HG02840 (cell line): ENCODE data around the gene HLA-B.

ENCODE experiments used
- ATAC-seq: cut with Tn5 transposase; IDR thresholded peaks from one replicate; pipeline ENCODE4 v1.9.1; 2021; ENCODE audit warnings: mild to moderate bottlenecking, moderate library complexity, moderate number of reproducible peaks; ENCODE audit not compliant: unreplicated experiment, low FRiP score

HLA-B gene

GRCh38 chr6:31354158-31354863 is 2.7 kb downstream of the HLA-B start:
- no peak for ATAC-seq

GRCh38 chr6:31353384-31353945 is 3.5 kb downstream of the HLA-B start:
- no peak for ATAC-seq

GRCh38 chr6:31352683-31353383 is 4.1 kb downstream of the HLA-B start:
- no peak for ATAC-seq

GRCh38 chr6:31352310-31352682 is 4.7 kb downstream of the HLA-B start:
- no peak for ATAC-seq

GRCh38 chr6:31351401-31352309 is 5.3 kb downstream of the HLA-B start:
- ATAC-seq: no peak

GRCh38 chr6:31351033-31351380 is 6.0 kb downstream of the HLA-B start:
- ATAC-seq: no peak

- no peak for ATAC-seq
These were observed 6.6 kb downstream of the HLA-B start for GRCh38 chr6:31350196-31351032.

GRCh38 chr6:31349301-31349700 is 7.7 kb downstream of the HLA-B start:
- no peak for ATAC-seq

GRCh38 chr6:31345026-31345730 is 11.8 kb downstream of the HLA-B start:
- no peak for ATAC-seq

- ATAC-seq: no peak
These were observed 16.8 kb downstream of the HLA-B start for GRCh38 chr6:31340228-31340627.

GRCh38 chr6:31339210-31339609 is 17.8 kb downstream of the HLA-B start:
- no peak for ATAC-seq

GRCh38 chr6:31336896-31337496 is 20.0 kb downstream of the HLA-B start:
- ATAC-seq: no peak

GRCh38 chr6:31332637-31333602 is 24.1 kb downstream of the HLA-B start:
- ATAC-seq: no peak

GRCh38 chr6:31328355-31328960 is 28.5 kb downstream of the HLA-B start:
- ATAC-seq: no peak

- no peak for ATAC-seq
These were observed 35.2 kb downstream of the HLA-B start for GRCh38 chr6:31321820-31322219.

- no peak for ATAC-seq
These were observed 35.8 kb downstream of the HLA-B start for GRCh38 chr6:31321005-31321707.

- no peak for ATAC-seq
These were observed 39.9 kb downstream of the HLA-B start for GRCh38 chr6:31317036-31317435.
